Nasal cavity respiratory epithelium epithelial cell of viscerocranial mucosa (primary cell): ENCODE data around the gene LEF1. TPM values are rescaled to one million over a fixed set of nuclear protein-coding genes. Genes with fewer than 3 reads are reported as not detected.

Source experiments
- total RNA-seq: library from RNA; depleted of rRNA; stranded (reverse); fragments of >200 nt; gene quantifications from 2 replicates; pipeline ENCODE4 v1.2.3, GENCODE V29; 2014

Gene LEF1
- total RNA-seq = under 0.01 and 0.14 TPM in 2 replicates

GRCh38 chr4:108168671-108169523, at the start of gene LEF1:
TSS of gene LEF1 (minus strand) at chr4:108168932. CDS start at chr4:108167767, 1,165 bp downstream.

Other genes starting within 250 kb of the LEF1 start
- 4.1 and 9.4 TPM in 2 replicates for gene CYP2U1, start 237.4 kb downstream of the LEF1 start, total RNA-seq
- gene HADH, start 179.0 kb downstream of the LEF1 start, total RNA-seq = 22.6 and 57.0 TPM in 2 replicates